Transverse colon (tissue), 4 donors: ENCODE data around the gene HK1. TPM values are rescaled to one million over a fixed set of nuclear protein-coding genes. Genes with fewer than 3 reads are reported as not detected.

Source experiments
- DNase-seq: peaks from one replicate; pipeline ENCODE4 v3.0.0-alpha.2; 2019
- H3K27ac ChIP-seq, 4 donors: fragments of 200-600 bp; sonication (generic); 2 replicates each; pipeline ENCODE4 v1.5.1; 2016 to 2018; ENCODE audit warnings: inconsistent platforms in 4 of 4
- H3K27me3 ChIP-seq: fragments of 200-600 bp; sonication (generic); 2 replicates; pipeline ENCODE4 v1.5.1; 2017; ENCODE audit warnings: inconsistent platforms
- H3K36me3 ChIP-seq, 4 donors: fragments of 200-600 bp; sonication (generic); 2 replicates each; pipeline ENCODE4 v1.5.1; 2017 to 2019; ENCODE audit warnings: inconsistent platforms in 4 of 4
- H3K4me1 ChIP-seq, 4 donors: fragments of 200-600 bp; sonication (generic); 2 replicates each; pipeline ENCODE4 v1.5.1; 2017 to 2020; ENCODE audit warnings: inconsistent platforms in 4 of 4
- H3K4me3 ChIP-seq, 4 donors: fragments of 200-600 bp; sonication (generic); 1 replicate in 1 of 4; 2 replicates in 3 of 4; pipeline versions ENCODE4 v1.5.1 to v1.6.1; 2017 to 2019; ENCODE audit warnings: inconsistent platforms in 4 of 4
- H3K9me3 ChIP-seq, 2 donors: fragments of 200-600 bp; sonication (generic); 2 replicates each; pipeline ENCODE4 v1.5.1; 2017 to 2019; ENCODE audit warnings: inconsistent platforms in 2 of 2
- CTCF ChIP-seq, 5 experiments: fragments of 200-600 bp in 3 of 5; fragments of 450-650 bp in 2 of 5; sonication (generic) in 3 of 5; IDR thresholded peaks; 1 replicate in 2 of 5; 2 replicates in 3 of 5; pipeline ENCODE4 v1.5.1; 2016 to 2017; ENCODE audit warnings: antibody characterized with exemption in 5 of 5, inconsistent platforms in 3 of 5, mild to moderate bottlenecking in 2 of 5, moderate library complexity in 1 of 5
- EP300 ChIP-seq: sonication (generic); formaldehyde crosslinking; IDR thresholded peaks from one replicate; pipeline ENCODE4 v1.6.1; 2017; ENCODE audit warnings: antibody characterized with exemption, low read depth
- POLR2A ChIP-seq: fragments of 450-650 bp; IDR thresholded peaks from one replicate; pipeline ENCODE4 v1.6.1; 2016; ENCODE audit warnings: antibody characterized with exemption, mild to moderate bottlenecking, moderate library complexity
- POLR2AphosphoS5 ChIP-seq, 3 donors: sonication (generic); formaldehyde crosslinking; IDR thresholded peaks; one replicate each; pipeline ENCODE4 v1.6.1; 2016; ENCODE audit warnings: antibody characterized with exemption in 3 of 3
- WGBS, 2 donors: methylation state at CpG; one replicate each; pipeline ENCODE4 v1.1.5; 2018; ENCODE audit warnings: low coverage in 1 of 2; 5-methylcytosine and 5-hydroxymethylcytosine counted together
- in situ Hi-C, 4 donors: fragments of 200-750 bp; cut with MboI; loops; one replicate each; pipeline versions ENCODE4 v1.15.0 to v1.15.1; 2017; ENCODE audit warnings: low sequenced_read_pairs in 3 of 4, low pct_ligation_motif_present in 1 of 4, low pct_unique_long_range_greater_than_20kb in 1 of 4
- intact Hi-C: fragments of 100-400 bp; cut with DNase I; formaldehyde crosslinking; loops from one replicate; pipeline ENCODE4 v1.15.1; 2023; ENCODE audit warnings: low total_unique reads
- total RNA-seq, 4 donors: library from RNA; depleted of rRNA; stranded (reverse); fragments of >200 nt; gene quantifications; one replicate each; pipeline ENCODE4 v1.1.0, GENCODE V29; 2016

Gene HK1
- total RNA-seq, 4 donors from 2014 or later, result 27.3 to 69.9 (median 54.0) TPM

GRCh38 chr10:69338133-69338456 lies 59.8 kb downstream of the HK1 start:
- DNase-seq, result no peak
- TF ChIP-seq POLR2A (no peak), POLR2AphosphoS5 (IDR thresholded peaks at IDR 0.05) (no peak), EP300 (no peak), CTCF (IDR thresholded peaks at IDR 0.05) (no peak)
- H3K4me3 ChIP-seq, result no peak overlapping the region
- intact Hi-C loops, result no loop called here
- H3K4me1 ChIP-seq, result peaks cover 30 to 62% (median 36%) of the 10 kb centered on the region in 4 donors
- 83% methylated on average over 8 of the region's 8 CpGs; no CpG with 5 or more reads in 1 of the 2 donors for WGBS, 2 donors
- H3K36me3 ChIP-seq, result no peaks in the 10 kb centered on the region
- no peaks in the 10 kb centered on the region for H3K9me3 ChIP-seq
- peak overlapping the region; percentile 5 to 53 (median 39) for H3K27ac ChIP-seq
- no peaks in the 10 kb centered on the region for H3K27me3 ChIP-seq
- in situ Hi-C loops, result no loop called here

- Histone ChIP-seq H3K27ac (peak overlapping the region; percentile 5 to 53 (median 39)), H3K4me1 (peaks cover 24 to 55% (median 32%) of the 10 kb centered on the region in 4 donors), H3K36me3 (no peaks in the 10 kb centered on the region), H3K27me3 (no peaks in the 10 kb centered on the region), H3K9me3 (no peaks in the 10 kb centered on the region), H3K4me3 (no peak overlapping the region)
- DNase-seq, result no peak
- in situ Hi-C loops (no loop called here), intact Hi-C loops (no loop called here)
- TF ChIP-seq POLR2AphosphoS5 (IDR thresholded peaks at IDR 0.05), result no peak
- no peak for TF ChIP-seq EP300
- TF ChIP-seq CTCF (IDR thresholded peaks at IDR 0.05), result no peak
- no peak for TF ChIP-seq POLR2A
- 65 to 100% methylated on average over 2 to 9 of the region's 9 CpGs for WGBS, 2 donors
Measured at GRCh38 chr10:69338547-69339450, 60.5 kb downstream of the HK1 start.

GRCh38 chr10:69340695-69341094 lies 62.4 kb downstream of the HK1 start:
- peaks cover 25 to 51% (median 28%) of the 10 kb centered on the region in 4 donors for H3K4me1 ChIP-seq
- DNase-seq, result no peak
- no peak for TF ChIP-seq EP300
- TF ChIP-seq POLR2AphosphoS5 (IDR thresholded peaks at IDR 0.05), result no peak
- no peak for TF ChIP-seq CTCF (IDR thresholded peaks at IDR 0.05)
- no peak for TF ChIP-seq POLR2A
- WGBS, 2 donors, result 88 to 90% methylated on average over 2 to 9 of the region's 9 CpGs
- H3K36me3 ChIP-seq, result no peaks in the 10 kb centered on the region
- in situ Hi-C loops (no loop called here), intact Hi-C loops (no loop called here)
- no peaks in the 10 kb centered on the region for H3K9me3 ChIP-seq
- no peaks in the 10 kb centered on the region for H3K27me3 ChIP-seq
- no peak overlapping the region for H3K4me3 ChIP-seq
- no peak overlapping the region for H3K27ac ChIP-seq

- 91 to 100% methylated on average over 4 of the region's 4 CpGs for WGBS, 2 donors
- intact Hi-C loops (no loop called here), in situ Hi-C loops (no loop called here)
- TF ChIP-seq CTCF (IDR thresholded peaks at IDR 0.05), result no peak
- no peak for TF ChIP-seq POLR2A
- no peak for TF ChIP-seq POLR2AphosphoS5 (IDR thresholded peaks at IDR 0.05)
- TF ChIP-seq EP300, result no peak
- H3K4me3 ChIP-seq, result no peak overlapping the region
- H3K36me3 ChIP-seq, result no peaks in the 10 kb centered on the region
- DNase-seq, result no peak
- no peaks in the 10 kb centered on the region for H3K9me3 ChIP-seq
- no peak overlapping the region for H3K27ac ChIP-seq
- H3K4me1 ChIP-seq, result peaks cover 8 to 54% (median 36%) of the 10 kb centered on the region in 4 donors
- no peaks in the 10 kb centered on the region for H3K27me3 ChIP-seq
Measured at GRCh38 chr10:69343905-69344304, 65.6 kb downstream of the HK1 start.
